ENCODE data around the gene MAPK6.

- TF ChIP-seq POLR2A (IDR thresholded peaks at IDR 0.05; ENCODE audit: low read depth, low read length) (no peak), STAT3 (IDR thresholded peaks at IDR 0.05; ENCODE audit: low read depth, low read length) (no peak), PAX8 (IDR thresholded peaks at IDR 0.05) (no peak)
Observed at GRCh38 chr15:51991141-51991540, 27.9 kb upstream of the MAPK6 start.

Measured in GM12878 (cell line).